DND-41 (cell line): Measurements from ENCODE around the gene RNF182.

Experiments
- ATAC-seq: fragments of 200-7000 bp; cut with Tn5 transposase; 3 replicates; pipeline ENCODE4 v1.9.1; 2021; ENCODE audit warnings: low read depth; ENCODE audit not compliant: insufficient read depth
- DNase-seq: peaks from one replicate; pipeline ENCODE4 v3.0.0-alpha.2; 2020
- H2AFZ ChIP-seq: 2 replicates; pipeline ENCODE4 v1.6.0; 2012; ENCODE audit warnings: low read depth, low read length
- H3K27ac ChIP-seq: 2 replicates; pipeline ENCODE4 v1.5.1; 2012; ENCODE audit warnings: low read length, inconsistent platforms
- H3K27me3 ChIP-seq: fragments of 200-600 bp; sonication (generic); 2 replicates; pipeline ENCODE4 v1.6.0; 2012; ENCODE audit warnings: low read length, mild to moderate bottlenecking, inconsistent platforms; ENCODE audit not compliant: insufficient read depth, poor library complexity
- H3K36me3 ChIP-seq: 2 replicates; pipeline ENCODE4 v1.5.1; 2012; ENCODE audit warnings: low read length, inconsistent platforms; ENCODE audit not compliant: insufficient read depth
- H3K4me1 ChIP-seq: 2 replicates; pipeline ENCODE4 v1.5.1; 2012; ENCODE audit warnings: mild to moderate bottlenecking, low read length; ENCODE audit not compliant: insufficient read depth
- H3K4me2 ChIP-seq: 2 replicates; pipeline ENCODE4 v1.6.0; 2012; ENCODE audit warnings: mild to moderate bottlenecking, moderate library complexity, low read length, inconsistent platforms; ENCODE audit not compliant: insufficient read depth
- H3K4me3 ChIP-seq, 2 experiments: fragments of 200-600 bp in 1 of 2; shearing (Covaris generic) in 1 of 2; 2 replicates each; pipeline ENCODE4 v1.5.1; 2012 to 2016; ENCODE audit warnings: inconsistent platforms in 2 of 2, low read length in 2 of 2, mild to moderate bottlenecking in 2 of 2, low read depth in 1 of 2, moderate library complexity in 1 of 2
- H3K79me2 ChIP-seq: 2 replicates; pipeline ENCODE4 v1.6.0; 2012; ENCODE audit warnings: low read length, inconsistent platforms; ENCODE audit not compliant: insufficient read depth
- H3K9ac ChIP-seq: 2 replicates; pipeline ENCODE4 v1.6.0; 2012; ENCODE audit warnings: low read depth, mild to moderate bottlenecking, inconsistent platforms, low read length, moderate library complexity
- H3K9me3 ChIP-seq: 2 replicates; pipeline ENCODE4 v1.5.1; 2012; ENCODE audit warnings: low read length, moderate library complexity, mild to moderate bottlenecking, inconsistent platforms; ENCODE audit not compliant: insufficient read depth, severe bottlenecking
- H4K20me1 ChIP-seq: 2 replicates; pipeline ENCODE4 v1.6.0; 2012; ENCODE audit warnings: low read length; ENCODE audit not compliant: insufficient read depth
- EZH2 ChIP-seq: IDR thresholded peaks from 3 replicates; pipeline ENCODE4 v1.6.1; 2012; ENCODE audit warnings: borderline replicate concordance, low read depth, mild to moderate bottlenecking, moderate library complexity, low read length, inconsistent platforms; ENCODE audit not compliant: severe bottlenecking
- TF ChIP-seq, protein P1 (sequence below): IDR thresholded peaks from 2 replicates; pipeline ENCODE4 v1.5.1; 2012; ENCODE audit warnings: borderline replicate concordance, low read length, moderate library complexity, mild to moderate bottlenecking; ENCODE audit not compliant: poor library complexity, severe bottlenecking; ENCODE audit errors: extremely low read depth

Gene RNF182

GRCh38 chr6:13931797-13932402, 7.1 kb downstream of the RNF182 start:
- no peak for DNase-seq
- Histone ChIP-seq H3K9me3 (no peaks in the 10 kb centered on the region), H3K27me3 (peaks cover 18% of the 10 kb centered on the region), H3K27ac (no peak overlapping the region), H3K79me2 (no peaks in the 10 kb centered on the region), H2AFZ (no peak overlapping the region), H3K36me3 (no peaks in the 10 kb centered on the region), H3K9ac (no peak overlapping the region), H4K20me1 (no peaks in the 10 kb centered on the region), H3K4me2 (no peak overlapping the region), H3K4me3 (no peak overlapping the region), H3K4me1 (no peaks in the 10 kb centered on the region)
- ATAC-seq: no peak
- TF ChIP-seq, protein P1, sequence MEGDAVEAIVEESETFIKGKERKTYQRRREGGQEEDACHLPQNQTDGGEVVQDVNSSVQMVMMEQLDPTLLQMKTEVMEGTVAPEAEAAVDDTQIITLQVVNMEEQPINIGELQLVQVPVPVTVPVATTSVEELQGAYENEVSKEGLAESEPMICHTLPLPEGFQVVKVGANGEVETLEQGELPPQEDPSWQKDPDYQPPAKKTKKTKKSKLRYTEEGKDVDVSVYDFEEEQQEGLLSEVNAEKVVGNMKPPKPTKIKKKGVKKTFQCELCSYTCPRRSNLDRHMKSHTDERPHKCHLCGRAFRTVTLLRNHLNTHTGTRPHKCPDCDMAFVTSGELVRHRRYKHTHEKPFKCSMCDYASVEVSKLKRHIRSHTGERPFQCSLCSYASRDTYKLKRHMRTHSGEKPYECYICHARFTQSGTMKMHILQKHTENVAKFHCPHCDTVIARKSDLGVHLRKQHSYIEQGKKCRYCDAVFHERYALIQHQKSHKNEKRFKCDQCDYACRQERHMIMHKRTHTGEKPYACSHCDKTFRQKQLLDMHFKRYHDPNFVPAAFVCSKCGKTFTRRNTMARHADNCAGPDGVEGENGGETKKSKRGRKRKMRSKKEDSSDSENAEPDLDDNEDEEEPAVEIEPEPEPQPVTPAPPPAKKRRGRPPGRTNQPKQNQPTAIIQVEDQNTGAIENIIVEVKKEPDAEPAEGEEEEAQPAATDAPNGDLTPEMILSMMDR: no peak

DNA sequence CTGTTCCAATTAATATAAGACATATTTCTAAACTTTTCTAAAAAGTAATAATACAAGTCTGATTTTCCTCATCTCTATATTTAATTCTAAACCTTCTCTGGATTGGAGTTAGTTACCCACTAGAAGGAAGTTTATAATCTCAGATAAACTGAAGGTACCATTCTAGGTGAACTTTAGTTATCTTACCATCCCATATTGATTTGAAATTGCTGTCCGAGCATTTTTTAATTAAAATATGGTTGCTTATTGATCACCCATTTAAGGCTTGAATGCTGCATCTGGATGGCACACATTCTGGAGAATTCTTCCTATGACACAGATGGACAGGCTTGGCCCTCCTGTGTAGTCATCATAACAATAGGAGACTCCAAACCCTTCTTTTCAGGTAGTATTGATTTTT, 8.0 kb downstream of the RNF182 start:
- DNase-seq: no peak
- Histone ChIP-seq H3K27me3 (peaks cover 9% of the 10 kb centered on the region), H3K9me3 (no peaks in the 10 kb centered on the region), H3K4me1 (no peaks in the 10 kb centered on the region), H3K36me3 (no peaks in the 10 kb centered on the region), H3K4me3 (no peak overlapping the region), H3K4me2 (no peak overlapping the region), H4K20me1 (no peaks in the 10 kb centered on the region), H3K79me2 (no peaks in the 10 kb centered on the region), H2AFZ (no peak overlapping the region), H3K9ac (no peak overlapping the region), H3K27ac (no peak overlapping the region)
- no peak for ATAC-seq
- TF ChIP-seq, protein P1: no peak
- TF ChIP-seq EZH2: no peak

DNA sequence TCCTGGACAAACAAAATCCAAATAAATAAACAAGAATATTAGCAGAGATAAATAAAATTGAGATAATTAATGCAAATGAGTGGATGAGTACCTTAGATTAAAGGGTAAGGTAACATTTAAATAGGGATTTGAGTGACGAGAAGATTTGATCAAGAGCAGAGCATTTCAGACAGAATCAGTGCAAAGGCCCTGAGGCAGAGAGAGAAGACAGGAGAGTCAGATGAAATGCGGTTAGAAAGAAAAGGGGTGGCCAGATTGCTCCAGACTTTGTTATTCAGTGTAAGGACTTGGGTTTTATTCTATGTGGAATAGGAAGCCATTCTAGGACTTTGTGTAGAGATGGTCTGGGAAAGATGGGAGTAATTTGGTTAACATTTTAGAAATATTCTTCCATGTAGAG, 10.0 kb downstream of the RNF182 start:
- ATAC-seq (no peak), DNase-seq (no peak)
- H2AFZ ChIP-seq: no peak overlapping the region
- H3K9me3 ChIP-seq: no peaks in the 10 kb centered on the region
- H3K27me3 ChIP-seq: peaks cover 3% of the 10 kb centered on the region
- H3K36me3 ChIP-seq: no peaks in the 10 kb centered on the region
- TF ChIP-seq, protein P1: no peak
- no peak for TF ChIP-seq EZH2
- H3K4me2 ChIP-seq: no peak overlapping the region
- no peak overlapping the region for H3K9ac ChIP-seq
- H4K20me1 ChIP-seq: no peaks in the 10 kb centered on the region
- H3K4me1 ChIP-seq: no peaks in the 10 kb centered on the region
- no peak overlapping the region for H3K4me3 ChIP-seq
- H3K27ac ChIP-seq: no peak overlapping the region
- no peaks in the 10 kb centered on the region for H3K79me2 ChIP-seq
